HepG2 (cell line): Measurements from ENCODE around the gene PDE5A. TPM values are rescaled to one million over a fixed set of nuclear protein-coding genes. Genes with fewer than 3 reads are reported as not detected.
"Not testable (repeated sequence)": the region's sequence is repeated elsewhere in the genome, so short reads cannot be mapped to it uniquely, and the experiment has no call there.

Source experiments
- ATAC-seq: fragments of 200-7000 bp; cut with Tn5 transposase; 3 replicates; pipeline ENCODE4 v1.9.1; 2020; ENCODE audit warnings: mild to moderate bottlenecking, moderate library complexity
- BruUV-seq: library from RNA; stranded (reverse); fragments of 400-500 nt; replicated peaks from 2 replicates; lab custom pipeline; 2021; lab: Mats Ljungman, UMichigan
- CTCF ChIA-PET: fragments of 300-600 bp; formaldehyde crosslinking; extraction: SDS; loops from one replicate; lab custom pipeline; 2021; ENCODE audit warnings: low total read pairs, inconsistent platforms, low intra/inter-chr PET ratio; lab: Yijun Ruan, JAX
- POLR2A ChIA-PET: fragments of 350-600 bp; sonication (Branson Sonifier 250); formaldehyde crosslinking; loops from one replicate; lab custom pipeline; 2020; ENCODE audit warnings: antibody characterized with exemption, inconsistent platforms; lab: Yijun Ruan, JAX
- DNase-seq: peaks from one replicate; pipeline ENCODE4 v3.0.0-alpha.2; 2015; ENCODE audit warnings: low spot score
- FAIRE-seq: peaks from 3 replicates; lab custom pipeline; 2011; peaks lifted over from hg19 to GRCh38; lab: Jason Lieb, UNC
- H2AFZ ChIP-seq: one replicate; pipeline ENCODE4 v1.6.1; 2011; ENCODE audit warnings: low read length, inconsistent platforms
- H3K27ac ChIP-seq: fragments of 300-600 bp; 3 replicates; pipeline ENCODE4 v1.8.0; 2011; ENCODE audit warnings: mixed run types, mild to moderate bottlenecking, mixed read lengths, low read length, inconsistent platforms; ENCODE audit not compliant: insufficient read depth; ENCODE audit errors: extremely low read length
- H3K27me3 ChIP-seq, 2 experiments: fragments of 200-600 bp in 1 of 2; 2 replicates in 1 of 2; 3 replicates in 1 of 2; pipeline versions ENCODE4 v1.6.0 to v1.8.0; 2011; ENCODE audit warnings: low read length in 2 of 2, mild to moderate bottlenecking in 2 of 2, moderate library complexity in 2 of 2, inconsistent platforms in 1 of 2; ENCODE audit not compliant: insufficient read depth in 2 of 2, control insufficient read depth in 1 of 2
- H3K36me3 ChIP-seq, 2 experiments: fragments of 200-600 bp in 1 of 2; replicated peaks in 1 of 2; 2 replicates in 1 of 2; 3 replicates in 1 of 2; pipeline versions ENCODE4 v1.5.1 to v1.8.0; 2011; ENCODE audit warnings: low read length in 2 of 2, inconsistent platforms in 1 of 2; ENCODE audit not compliant: insufficient read depth in 2 of 2, control insufficient read depth in 1 of 2
- H3K4me1 ChIP-seq: 2 replicates; pipeline ENCODE4 v1.5.1; 2012; ENCODE audit warnings: low read length, inconsistent platforms; ENCODE audit not compliant: insufficient read depth
- H3K4me2 ChIP-seq: 2 replicates; pipeline ENCODE4 v1.6.0; 2011; ENCODE audit warnings: low read depth, low read length, inconsistent platforms
- H3K4me3 ChIP-seq, 3 experiments: fragments of 200-600 bp in 1 of 3; sonication (generic), shearing (Covaris generic) in 1 of 3; replicated peaks in 1 of 3; 2 replicates each; pipeline ENCODE4 v1.5.1; 2011 to 2016; ENCODE audit warnings: low read length in 3 of 3, inconsistent platforms in 2 of 3, low read depth in 2 of 3, mild to moderate bottlenecking in 2 of 3, control low read depth in 1 of 3, mixed read lengths in 1 of 3; ENCODE audit not compliant: insufficient read depth in 1 of 3
- H3K79me2 ChIP-seq: one replicate; pipeline ENCODE4 v1.6.1; 2011; ENCODE audit warnings: low read length, inconsistent platforms; ENCODE audit not compliant: insufficient read depth
- H3K9ac ChIP-seq: 2 replicates; pipeline ENCODE4 v1.6.0; 2011; ENCODE audit warnings: mild to moderate bottlenecking, low read depth, low read length, inconsistent platforms; ENCODE audit not compliant: insufficient read depth
- H3K9me3 ChIP-seq: 2 replicates; pipeline ENCODE4 v1.5.1; 2012; ENCODE audit warnings: mild to moderate bottlenecking, low read length
- H4K20me1 ChIP-seq: 2 replicates; pipeline ENCODE4 v1.6.0; 2011; ENCODE audit warnings: inconsistent platforms, mild to moderate bottlenecking, low read length, moderate library complexity; ENCODE audit not compliant: insufficient read depth
- NRL ChIP-seq: sonication (generic); formaldehyde crosslinking; IDR thresholded peaks from 2 replicates; pipeline ENCODE4 v1.5.0; 2020; ENCODE audit warnings: missing genetic modification reagents, mild to moderate bottlenecking, moderate library complexity, borderline replicate concordance
- POLR2AphosphoS2 ChIP-seq: IDR thresholded peaks from 2 replicates; pipeline ENCODE4 v1.6.1; 2011; ENCODE audit warnings: low read depth, low read length, improper control_type of control experiment
- ZNF383 ChIP-seq: sonication (generic); formaldehyde crosslinking; IDR thresholded peaks from 2 replicates; pipeline ENCODE4 v1.4.0; 2020; ENCODE audit warnings: missing genetic modification reagents, mild to moderate bottlenecking, borderline replicate concordance
- ZNF484 ChIP-seq: sonication (generic); formaldehyde crosslinking; IDR thresholded peaks from 2 replicates; pipeline ENCODE4 v1.5.1; 2020; ENCODE audit warnings: mild to moderate bottlenecking, low read depth, missing genetic modification reagents, borderline replicate concordance
- ZNF557 ChIP-seq: sonication (generic); formaldehyde crosslinking; IDR thresholded peaks from 2 replicates; pipeline ENCODE4 v1.4.0; 2020; ENCODE audit warnings: missing genetic modification reagents
- ZNF574 ChIP-seq: sonication (generic); formaldehyde crosslinking; IDR thresholded peaks from 2 replicates; pipeline ENCODE4 v1.4.0; 2020; ENCODE audit warnings: missing genetic modification reagents
- ZNF7 ChIP-seq: IDR thresholded peaks from 2 replicates; pipeline ENCODE4 v1.6.1; 2016; ENCODE audit warnings: missing biosample characterization, missing genetic modification reagents
- WGBS: methylation state at CpG from one replicate; pipeline ENCODE4 v1.1.6; 2017; ENCODE audit warnings: low lambda C conversion rate; 5-methylcytosine and 5-hydroxymethylcytosine counted together
- in situ Hi-C: cut with HindIII; loops from 2 replicates; pipeline ENCODE4 v1.10.0; 2017; ENCODE audit warnings: low pct_unique_long_range_greater_than_20kb; ENCODE audit not compliant: extremely low pct_ligation_motif_present
- intact Hi-C: fragments of 100-400 bp; cut with micrococcal nuclease; formaldehyde crosslinking; loops from one replicate; pipeline ENCODE4 v1.10.0; 2022; ENCODE audit not compliant: unreplicated experiment
- polyA plus RNA-seq, 8 experiments: library from polyadenylated mRNA; depleted of rRNA in 3 of 8; stranded (reverse) in 7 of 8; unstranded in 1 of 8; fragments of >200 nt; fragmentation: Illumina TruSeq in 4 of 8; extraction: Trizol in 4 of 8; gene quantifications; 2 replicates each; pipeline versions ENCODE4 v1.2.1 to v1.2.3, GENCODE V29; 2011 to 2016; ENCODE audit warnings: low read depth in 4 of 8, missing spikeins in 1 of 8, mixed read lengths in 1 of 8; ENCODE audit not compliant: insufficient read depth in 1 of 8
- total RNA-seq, 5 experiments: library from RNA; depleted of rRNA; stranded (reverse); fragments of >200 nt; fragmentation: Illumina TruSeq; extraction: Trizol; gene quantifications; 2 replicates each; pipeline ENCODE4 v1.2.3, GENCODE V29; 2016; ENCODE audit warnings: low read depth in 1 of 5
- TF ChIP-seq, protein P1 (sequence below): sonication (generic); formaldehyde crosslinking; IDR thresholded peaks from 2 replicates; pipeline ENCODE4 v1.4.0; 2020; ENCODE audit warnings: missing genetic modification reagents
- TF ChIP-seq, protein P2 (sequence below): sonication (generic); formaldehyde crosslinking; IDR thresholded peaks from 2 replicates; pipeline ENCODE4 v1.9.0; 2021; ENCODE audit warnings: missing genetic modification reagents, borderline replicate concordance

Gene PDE5A
- total and polyA plus RNA-seq, 2 of the 13 experiments (the other 11 are each of a cell fraction or from before 2014, with no cell fraction given) = 0.22 to 0.44 TPM

DNA sequence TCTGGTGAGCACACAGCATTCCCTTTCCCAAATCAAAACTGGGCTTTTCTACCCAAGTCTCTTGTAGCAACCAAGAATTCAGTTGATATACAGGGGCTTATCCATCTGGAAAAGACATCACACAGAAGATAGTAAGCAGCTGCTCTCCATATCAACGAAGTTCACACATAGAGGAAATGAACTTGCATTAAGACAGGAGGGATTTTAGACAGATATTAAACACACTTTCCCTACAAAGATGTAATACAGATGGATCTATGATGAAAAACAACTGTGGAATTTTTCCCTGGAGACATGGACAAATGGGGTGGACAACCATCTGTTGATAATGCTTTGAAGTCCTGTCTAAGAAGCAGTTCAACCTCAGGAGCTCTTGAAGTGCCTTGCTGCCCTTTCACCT is 9.8 kb upstream of the PDE5A start:
- Histone ChIP-seq H3K4me1 (no peaks in the 10 kb centered on the region), H3K27me3 (no peaks in the 10 kb centered on the region; a peak in 1 of 5 replicates), H3K9ac (no peak overlapping the region), H2AFZ (no peak overlapping the region), H3K4me3 (no peak overlapping the region), H3K79me2 (no peaks in the 10 kb centered on the region), H3K4me2 (no peak overlapping the region), H3K9me3 (no peaks in the 10 kb centered on the region), H4K20me1 (no peaks in the 10 kb centered on the region), H3K27ac (no peak overlapping the region), H3K36me3 (no peaks in the 10 kb centered on the region)
- ATAC-seq (no peak), FAIRE-seq (no peak), DNase-seq (no peak)
- ChIA-PET CTCF (no interaction called here), POLR2A (no interaction called here)
- in situ Hi-C loops (loop anchor here (10.0 to 25.0 kb wide), 2 partner anchors 146 to 651 kb away; no protein-coding TSS in a partner anchor), intact Hi-C loops (no loop called here)
- no TSS peak for BruUV-seq
- WGBS = 0% methylated on average over 1 of the region's 1 CpG
- TF ChIP-seq POLR2AphosphoS2 = no peak
- no peak for TF ChIP-seq ZNF574 (CRISPR knock-in tag)
- no peak for TF ChIP-seq ZNF484 (CRISPR knock-in tag)
- TF ChIP-seq NRL (CRISPR knock-in tag) = no peak
- TF ChIP-seq ZNF557 (CRISPR knock-in tag) = no peak
- TF ChIP-seq ZNF7 (CRISPR knock-in tag) = no peak
- TF ChIP-seq, protein P1, sequence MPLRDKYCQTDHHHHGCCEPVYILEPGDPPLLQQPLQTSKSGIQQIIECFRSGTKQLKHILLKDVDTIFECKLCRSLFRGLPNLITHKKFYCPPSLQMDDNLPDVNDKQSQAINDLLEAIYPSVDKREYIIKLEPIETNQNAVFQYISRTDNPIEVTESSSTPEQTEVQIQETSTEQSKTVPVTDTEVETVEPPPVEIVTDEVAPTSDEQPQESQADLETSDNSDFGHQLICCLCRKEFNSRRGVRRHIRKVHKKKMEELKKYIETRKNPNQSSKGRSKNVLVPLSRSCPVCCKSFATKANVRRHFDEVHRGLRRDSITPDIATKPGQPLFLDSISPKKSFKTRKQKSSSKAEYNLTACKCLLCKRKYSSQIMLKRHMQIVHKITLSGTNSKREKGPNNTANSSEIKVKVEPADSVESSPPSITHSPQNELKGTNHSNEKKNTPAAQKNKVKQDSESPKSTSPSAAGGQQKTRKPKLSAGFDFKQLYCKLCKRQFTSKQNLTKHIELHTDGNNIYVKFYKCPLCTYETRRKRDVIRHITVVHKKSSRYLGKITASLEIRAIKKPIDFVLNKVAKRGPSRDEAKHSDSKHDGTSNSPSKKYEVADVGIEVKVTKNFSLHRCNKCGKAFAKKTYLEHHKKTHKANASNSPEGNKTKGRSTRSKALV (CRISPR knock-in tag) = no peak
- TF ChIP-seq, protein P2, sequence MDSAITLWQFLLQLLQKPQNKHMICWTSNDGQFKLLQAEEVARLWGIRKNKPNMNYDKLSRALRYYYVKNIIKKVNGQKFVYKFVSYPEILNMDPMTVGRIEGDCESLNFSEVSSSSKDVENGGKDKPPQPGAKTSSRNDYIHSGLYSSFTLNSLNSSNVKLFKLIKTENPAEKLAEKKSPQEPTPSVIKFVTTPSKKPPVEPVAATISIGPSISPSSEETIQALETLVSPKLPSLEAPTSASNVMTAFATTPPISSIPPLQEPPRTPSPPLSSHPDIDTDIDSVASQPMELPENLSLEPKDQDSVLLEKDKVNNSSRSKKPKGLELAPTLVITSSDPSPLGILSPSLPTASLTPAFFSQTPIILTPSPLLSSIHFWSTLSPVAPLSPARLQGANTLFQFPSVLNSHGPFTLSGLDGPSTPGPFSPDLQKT (CRISPR knock-in tag) = no peak
- no peak for TF ChIP-seq ZNF383 (CRISPR knock-in tag)

DNA sequence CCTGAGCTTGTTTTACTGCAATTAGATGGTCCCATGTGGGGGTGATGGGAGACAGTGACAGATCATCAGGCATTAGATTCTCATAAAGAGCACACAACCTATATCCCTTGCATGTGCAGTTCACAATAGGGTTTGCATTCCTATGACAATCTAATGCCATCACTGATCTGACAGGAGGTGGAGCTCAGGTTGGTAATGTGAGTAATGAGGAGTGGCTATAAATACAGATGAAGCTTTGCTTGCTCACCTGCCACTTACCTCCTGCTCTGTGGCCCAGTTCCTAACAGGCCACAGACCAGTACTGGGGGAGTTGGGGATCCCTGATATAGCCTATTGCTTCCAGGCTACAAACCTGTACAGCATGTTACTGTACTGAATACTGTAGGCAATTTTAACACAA is 8.2 kb upstream of the PDE5A start:
- H3K4me3 ChIP-seq, H3K27ac ChIP-seq, CTCF ChIA-PET, H3K79me2 ChIP-seq, H3K36me3 ChIP-seq, FAIRE-seq, H3K9me3 ChIP-seq, DNase-seq, H3K9ac ChIP-seq, H3K4me2 ChIP-seq, intact Hi-C loops, H3K4me1 ChIP-seq, BruUV-seq, ATAC-seq, H3K27me3 ChIP-seq, H4K20me1 ChIP-seq, POLR2A ChIA-PET, H2AFZ ChIP-seq: not testable (repeated sequence)
- in situ Hi-C loops = loop anchor here (10.0 to 25.0 kb wide), 2 partner anchors 148 to 650 kb away; no protein-coding TSS in a partner anchor
